DMS153 treated with DMSO at 0.1 percent for 48 hours (cell line): ENCODE data around the gene GPR3.

Experiments used
- DNase-seq: peaks from one replicate; lab custom pipeline; 2025; ENCODE audit not compliant: unreplicated experiment; lab: John Stamatoyannopoulos, UW

Gene GPR3

GRCh38 chr1:27392096-27392777, at the start of gene GPR3:
Gene GPR3, plus strand, starts transcription at chr1:27392622. Its CDS starts 1,177 bp downstream, at chr1:27393799.
- DNase-seq: peak; percentile 95

DNA sequence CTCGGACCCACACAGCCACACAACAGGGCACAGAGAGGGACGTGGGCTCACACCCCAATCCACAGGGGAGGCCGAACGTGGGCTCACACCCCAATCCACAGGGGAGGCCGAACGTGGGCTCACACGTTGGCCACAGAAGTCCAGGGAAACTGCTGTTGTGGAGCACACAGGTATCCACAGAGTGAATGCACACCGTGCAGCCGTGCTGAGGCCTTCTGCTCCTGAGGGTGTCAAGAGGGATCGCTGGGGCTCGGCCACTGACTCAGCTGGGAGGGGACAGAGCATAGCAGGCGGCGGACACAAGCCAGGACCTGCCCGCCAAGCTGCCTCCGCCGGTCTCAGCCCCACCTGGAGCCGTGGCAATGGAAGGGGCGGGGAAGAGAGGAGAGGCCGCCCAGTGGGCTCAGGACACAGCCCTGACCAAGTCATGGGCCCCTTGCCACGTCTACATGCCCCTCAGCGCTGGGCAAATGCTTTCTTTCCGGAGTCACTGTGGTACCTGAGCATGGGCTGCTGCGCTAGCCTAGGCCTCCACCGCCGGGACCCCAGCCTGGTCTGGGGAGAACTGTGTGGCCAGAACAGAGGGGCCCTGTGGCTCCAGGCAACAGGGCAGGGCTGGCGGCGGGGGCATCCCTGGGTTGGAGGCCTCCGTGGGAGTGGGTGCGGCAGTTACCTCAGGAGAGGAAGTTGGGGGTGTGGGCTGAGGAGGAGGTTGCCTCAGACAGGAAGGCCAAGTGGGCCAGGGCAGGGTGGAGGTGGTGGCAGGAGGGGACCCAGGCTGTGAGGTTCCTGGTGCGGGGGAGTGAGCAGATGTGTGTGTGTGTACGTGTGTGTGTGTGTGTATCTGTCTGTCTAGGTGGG, 49.4 kb upstream of the GPR3 start:
- DNase-seq: peak; percentile 75

DNA sequence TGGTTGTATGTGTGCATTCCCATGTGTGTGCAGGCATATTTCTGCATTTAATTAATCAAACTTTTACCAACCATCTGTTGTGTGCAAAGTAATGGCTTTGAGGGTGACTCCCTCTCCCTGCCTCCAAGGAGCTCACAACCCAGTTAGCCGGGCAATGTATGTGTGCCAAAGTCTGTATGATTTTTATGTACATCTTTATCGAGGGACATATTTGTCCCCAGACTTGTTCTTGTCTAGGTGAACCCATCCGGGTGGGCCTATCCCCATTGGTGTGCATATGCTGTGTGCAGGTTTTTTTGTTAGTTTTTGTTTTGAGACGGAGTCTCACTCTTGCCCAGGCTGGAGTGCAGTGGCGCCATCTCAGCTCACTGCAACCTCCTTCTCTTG, 48.8 kb upstream of the GPR3 start:
- no peak for DNase-seq

GRCh38 chr1:27345272-27345671, 47.1 kb upstream of the GPR3 start:
- DNase-seq: no peak

DNA sequence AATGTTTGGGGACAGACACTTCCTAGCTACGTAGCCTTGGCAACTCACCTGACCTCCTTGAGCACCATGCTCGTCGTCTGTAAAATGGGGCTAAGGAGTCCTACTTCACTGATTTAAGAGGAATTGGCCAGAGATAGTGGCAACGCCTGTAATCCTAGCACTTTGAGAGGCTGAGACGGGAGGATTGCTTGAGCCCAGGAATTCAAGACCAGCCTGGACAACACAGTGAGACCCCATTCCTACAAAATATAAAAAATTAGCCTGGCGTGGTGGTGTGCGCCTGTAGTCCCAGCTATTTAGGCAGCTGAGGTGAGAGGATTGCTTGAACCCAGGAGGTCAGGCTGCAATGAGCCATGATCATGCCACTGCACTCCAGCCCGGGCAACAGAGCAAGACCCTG, 46.1 kb upstream of the GPR3 start:
- DNase-seq: no peak

DNA sequence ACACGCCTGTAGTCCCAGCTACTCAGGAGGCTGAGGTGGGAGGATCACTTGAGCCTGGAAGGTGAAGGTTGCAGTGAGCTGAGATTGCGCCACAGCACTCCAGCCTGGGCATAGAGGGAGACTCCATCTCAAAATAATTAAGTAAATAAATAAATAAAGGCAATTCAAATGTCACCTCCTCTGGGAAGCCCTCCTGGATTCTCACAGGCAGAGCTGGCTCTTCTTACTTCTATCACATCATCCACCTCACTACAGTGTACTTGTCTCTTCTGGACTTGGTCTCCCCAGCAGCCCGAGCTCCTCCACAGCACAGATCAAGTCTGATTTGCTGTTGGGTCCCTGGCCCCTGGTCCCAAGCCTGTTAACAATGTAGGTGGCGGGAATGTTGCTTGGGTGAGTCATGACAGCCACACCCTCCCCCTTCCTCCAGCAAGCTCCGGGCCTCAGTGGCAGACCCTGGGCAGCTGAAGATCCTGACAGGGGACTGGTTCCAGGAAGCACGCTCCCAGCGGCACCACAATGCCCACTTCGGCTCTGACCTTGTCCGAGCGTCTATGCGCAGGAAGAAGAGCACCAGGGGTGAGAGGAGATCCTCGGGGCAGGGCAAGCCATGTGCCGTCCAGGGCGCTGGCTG, 45.3 kb upstream of the GPR3 start:
- no peak for DNase-seq

GRCh38 chr1:27348861-27349783, 43.3 kb upstream of the GPR3 start:
- peak; percentile 86 for DNase-seq

- peak; percentile 83 for DNase-seq
Observed at GRCh38 chr1:27349784-27350662, 42.4 kb upstream of the GPR3 start.

DNA sequence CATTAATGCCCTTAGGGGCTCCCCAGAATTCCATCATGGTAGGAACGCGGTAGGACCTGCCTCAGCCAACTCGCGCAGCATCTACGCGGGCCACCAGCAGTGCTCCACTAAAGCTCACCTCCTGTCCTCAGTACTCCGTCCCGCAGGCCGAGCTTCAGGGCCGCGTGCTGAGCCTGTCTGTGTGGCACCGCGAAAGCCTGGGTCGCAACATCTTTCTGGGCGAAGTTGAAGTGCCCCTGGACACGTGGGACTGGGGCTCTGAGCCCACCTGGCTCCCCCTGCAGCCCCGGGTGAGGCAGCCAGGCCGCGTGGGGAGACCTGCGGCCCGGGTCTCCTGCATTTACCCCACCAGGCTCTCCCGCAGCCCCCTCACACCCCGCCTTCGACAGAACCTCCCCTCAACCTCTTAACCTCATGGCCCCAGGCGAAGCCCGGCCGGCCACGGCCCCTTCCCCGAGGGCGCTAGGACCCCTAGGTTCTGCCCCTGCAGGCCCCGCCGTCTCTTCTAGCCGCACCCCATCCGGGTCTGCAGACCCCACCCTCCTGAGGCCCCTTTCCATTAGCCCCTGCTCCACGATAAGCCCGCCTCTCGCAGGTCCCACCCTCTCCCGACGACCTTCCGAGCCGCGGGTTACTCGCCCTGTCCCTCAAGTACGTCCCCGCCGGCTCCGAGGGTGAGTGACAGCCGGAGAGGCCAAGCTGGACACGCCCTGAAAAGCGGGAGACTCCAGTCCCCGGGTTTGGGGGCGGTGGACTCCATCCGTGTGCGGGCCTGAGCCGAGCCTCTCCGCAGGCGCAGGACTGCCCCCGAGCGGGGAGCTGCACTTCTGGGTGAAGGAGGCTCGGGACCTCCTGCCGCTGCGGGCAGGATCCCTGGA, 41.5 kb upstream of the GPR3 start:
- peak; percentile 75 for DNase-seq

GRCh38 chr1:27351541-27352107, 40.8 kb upstream of the GPR3 start:
- DNase-seq: peak; percentile 75

DNA sequence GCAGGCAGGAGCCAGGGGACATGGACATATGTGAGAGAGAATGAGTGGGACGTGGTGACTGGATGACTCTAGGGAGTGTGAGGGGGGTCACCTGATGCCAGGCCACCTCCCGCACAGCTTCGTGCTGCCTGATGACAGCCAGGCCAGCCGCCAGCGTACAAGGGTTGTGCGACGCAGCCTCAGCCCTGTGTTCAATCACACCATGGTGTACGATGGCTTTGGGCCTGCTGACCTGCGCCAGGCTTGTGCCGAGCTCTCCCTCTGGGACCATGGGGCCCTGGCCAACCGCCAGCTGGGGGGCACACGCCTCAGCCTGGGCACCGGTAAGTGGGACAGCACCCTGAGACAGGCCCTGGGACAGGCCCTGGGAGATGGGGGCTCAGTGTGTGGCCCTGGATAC, 39.3 kb upstream of the GPR3 start:
- DNase-seq: no peak

- DNase-seq: no peak
Observed at GRCh38 chr1:27353629-27354028, 38.8 kb upstream of the GPR3 start.

DNA sequence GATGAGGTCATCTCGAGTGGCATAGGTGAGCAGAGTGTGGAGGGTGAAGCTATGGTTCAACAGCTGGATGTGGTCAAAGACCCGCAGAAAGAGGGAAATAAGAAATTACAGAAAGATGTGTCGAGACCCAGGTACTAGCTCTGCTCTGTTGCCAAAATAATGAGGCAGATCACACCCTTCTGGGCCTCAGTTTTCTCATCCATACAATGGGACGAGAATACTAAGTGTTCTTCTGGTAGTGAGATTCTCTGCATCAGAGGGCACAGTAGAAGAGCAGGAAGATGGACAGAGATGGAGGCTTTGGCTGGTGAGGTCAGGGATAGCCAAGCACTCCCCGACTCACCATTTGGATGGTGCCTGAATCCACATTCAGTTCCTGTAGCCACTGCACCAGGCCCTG, 36.7 kb upstream of the GPR3 start:
- DNase-seq: no peak

GRCh38 chr1:27356277-27356618, 36.2 kb upstream of the GPR3 start:
- DNase-seq: no peak

GRCh38 chr1:27356619-27357280, 35.7 kb upstream of the GPR3 start:
- DNase-seq: no peak

DNA sequence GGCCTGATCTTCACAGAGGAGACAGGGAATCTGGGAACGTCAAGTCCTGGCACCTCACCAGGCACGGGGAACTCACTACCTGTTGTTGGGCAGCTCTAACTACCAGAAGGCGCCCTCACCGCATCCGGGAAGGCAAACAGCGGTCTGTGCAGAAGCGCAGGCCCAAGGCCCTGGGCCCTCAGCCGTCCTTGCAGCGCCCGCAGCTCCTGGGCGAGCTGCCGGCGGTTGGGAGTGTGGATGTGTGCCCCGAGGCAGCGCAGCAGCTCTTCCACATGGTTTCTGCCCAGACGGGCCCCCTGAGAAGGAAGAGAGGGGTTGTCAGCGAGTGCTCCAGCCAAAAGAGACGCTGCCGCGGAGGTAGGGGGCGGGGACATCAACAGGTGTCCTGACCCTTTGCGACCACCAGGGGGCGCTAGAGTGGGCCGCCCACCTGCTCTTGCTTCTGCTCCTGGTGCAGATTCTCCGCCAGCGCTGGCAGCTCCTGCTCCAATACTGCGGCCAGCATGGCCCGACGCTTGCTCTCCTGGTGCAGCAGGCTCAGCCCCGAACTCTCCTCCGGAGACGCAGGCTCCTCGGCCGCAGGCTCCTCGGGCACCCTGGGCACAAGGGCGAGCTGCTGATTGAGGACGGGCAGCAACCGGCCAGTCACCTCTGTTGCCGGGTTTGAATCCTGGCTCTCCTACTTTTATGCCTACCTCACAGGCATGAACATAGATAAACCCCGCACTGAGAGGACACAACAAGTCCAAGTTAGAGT, 35.0 kb upstream of the GPR3 start:
- peak; percentile 72 for DNase-seq
